A673 (cell line): ENCODE measurements around the gene GRID2. TPM values are rescaled to one million over a fixed set of nuclear protein-coding genes. Genes with fewer than 3 reads are reported as not detected.
"Not testable (repeated sequence)": the region's sequence is repeated elsewhere in the genome, so short reads cannot be mapped to it uniquely, and the experiment has no call there.

Experiments used
- BruUV-seq: library from RNA; stranded (reverse); fragments of 400-500 nt; replicated peaks from 2 replicates; lab custom pipeline; 2021; lab: Mats Ljungman, UMichigan
- CTCF ChIA-PET: fragments of 300-600 bp; sonication (Branson Sonifier 250); formaldehyde crosslinking; loops from one replicate; lab custom pipeline; 2022; ENCODE audit warnings: antibody characterized with exemption; lab: Charles Lee
- POLR2A ChIA-PET: fragments of 300-600 bp; sonication (Branson Sonifier 250); formaldehyde crosslinking; loops from one replicate; lab custom pipeline; 2022; ENCODE audit warnings: antibody characterized with exemption; ENCODE audit not compliant: low non-redundant PET; lab: Charles Lee
- DNase-seq: peaks from one replicate; pipeline ENCODE4 v3.0.0-alpha.2; 2015; ENCODE audit warnings: low spot score
- H3K27ac ChIP-seq: fragments of 200-600 bp; sonication (generic); 2 replicates; pipeline ENCODE4 v1.5.1; 2016; ENCODE audit warnings: mixed run types, low read depth, mild to moderate bottlenecking, mixed read lengths, antibody characterized with exemption, low read length; ENCODE audit not compliant: poor library complexity, severe bottlenecking
- H3K27me3 ChIP-seq: fragments of 200-600 bp; sonication (generic); replicated peaks from 2 replicates; pipeline ENCODE4 v1.6.1; 2017; ENCODE audit warnings: mixed run types, low read depth, mild to moderate bottlenecking, mixed read lengths, antibody characterized with exemption, low read length; ENCODE audit not compliant: insufficient read depth, poor library complexity
- H3K36me3 ChIP-seq: fragments of 200-600 bp; sonication (generic); 2 replicates; pipeline ENCODE4 v1.6.1; 2016; ENCODE audit warnings: mixed run types, mild to moderate bottlenecking, mixed read lengths, antibody characterized with exemption, low read length; ENCODE audit not compliant: insufficient read depth, poor library complexity, severe bottlenecking
- H3K4me1 ChIP-seq: fragments of 200-600 bp; sonication (generic); 2 replicates; pipeline ENCODE4 v1.6.1; 2017; ENCODE audit warnings: mixed run types, mild to moderate bottlenecking, mixed read lengths, antibody characterized with exemption, low read length; ENCODE audit not compliant: insufficient read depth, poor library complexity, severe bottlenecking
- H3K4me3 ChIP-seq: fragments of 200-600 bp; sonication (generic); 2 replicates; pipeline ENCODE4 v1.5.1; 2016; ENCODE audit warnings: low read depth, mixed run types, mild to moderate bottlenecking, mixed read lengths, low read length; ENCODE audit not compliant: poor library complexity, severe bottlenecking
- H3K9me3 ChIP-seq: fragments of 200-600 bp; sonication (generic); 2 replicates; pipeline ENCODE4 v1.6.1; 2016; ENCODE audit warnings: mixed run types, low read depth, mild to moderate bottlenecking, mixed read lengths, antibody characterized with exemption, low read length; ENCODE audit not compliant: poor library complexity, severe bottlenecking
- EZH2 ChIP-seq: fragments of 200-600 bp; sonication (generic); IDR thresholded peaks from 2 replicates; pipeline ENCODE4 v1.6.1; 2017; ENCODE audit warnings: borderline replicate concordance, low read depth, mild to moderate bottlenecking, mixed read lengths, antibody characterized with exemption, low read length; ENCODE audit not compliant: poor library complexity, severe bottlenecking
- intact Hi-C: fragments of 100-400 bp; cut with micrococcal nuclease; formaldehyde crosslinking; loops from one replicate; pipeline ENCODE4 v1.10.0; 2022; ENCODE audit not compliant: unreplicated experiment
- total RNA-seq: library from RNA; stranded (reverse); gene quantifications from 2 replicates; pipeline ENCODE4 v1.2.3, GENCODE V29; 2021
- TF ChIP-seq, protein P1 (sequence below): fragments of 300-800, 200-600 bp; sonication (generic); conservative IDR thresholded peaks from 2 replicates; pipeline ENCODE4 v1.5.1; 2017; ENCODE audit warnings: low read depth, mild to moderate bottlenecking, antibody characterized with exemption, low read length, moderate library complexity, mixed read lengths

Gene GRID2
- total RNA-seq, 1 experiment from 2014 or later = not detected

DNA sequence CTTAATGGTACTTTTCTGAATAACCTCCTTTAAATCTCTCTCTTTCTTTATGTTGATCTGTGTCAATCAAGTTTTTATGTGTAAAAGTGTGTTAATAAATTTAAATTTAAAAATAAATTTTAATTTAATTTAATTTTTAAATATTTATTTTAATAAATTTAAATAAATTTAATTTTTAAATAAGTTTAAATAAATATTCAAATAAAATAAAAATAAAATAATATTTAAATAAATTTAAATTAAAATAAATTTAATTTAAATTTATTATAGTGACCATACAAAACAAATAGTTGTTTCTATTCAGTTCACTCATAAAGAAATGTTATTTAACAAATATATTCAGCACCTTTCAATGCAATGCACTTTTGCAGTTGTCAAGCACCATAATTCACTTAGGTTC, 146.9 kb downstream of the GRID2 start:
- Histone ChIP-seq H3K9me3 (no peaks in the 10 kb centered on the region), H3K4me1 (no peaks in the 10 kb centered on the region), H3K27me3 (no peaks in the 10 kb centered on the region), H3K4me3 (no peak overlapping the region), H3K36me3 (no peaks in the 10 kb centered on the region), H3K27ac (no peak overlapping the region)
- no peak for DNase-seq
- TF ChIP-seq, protein P1, sequence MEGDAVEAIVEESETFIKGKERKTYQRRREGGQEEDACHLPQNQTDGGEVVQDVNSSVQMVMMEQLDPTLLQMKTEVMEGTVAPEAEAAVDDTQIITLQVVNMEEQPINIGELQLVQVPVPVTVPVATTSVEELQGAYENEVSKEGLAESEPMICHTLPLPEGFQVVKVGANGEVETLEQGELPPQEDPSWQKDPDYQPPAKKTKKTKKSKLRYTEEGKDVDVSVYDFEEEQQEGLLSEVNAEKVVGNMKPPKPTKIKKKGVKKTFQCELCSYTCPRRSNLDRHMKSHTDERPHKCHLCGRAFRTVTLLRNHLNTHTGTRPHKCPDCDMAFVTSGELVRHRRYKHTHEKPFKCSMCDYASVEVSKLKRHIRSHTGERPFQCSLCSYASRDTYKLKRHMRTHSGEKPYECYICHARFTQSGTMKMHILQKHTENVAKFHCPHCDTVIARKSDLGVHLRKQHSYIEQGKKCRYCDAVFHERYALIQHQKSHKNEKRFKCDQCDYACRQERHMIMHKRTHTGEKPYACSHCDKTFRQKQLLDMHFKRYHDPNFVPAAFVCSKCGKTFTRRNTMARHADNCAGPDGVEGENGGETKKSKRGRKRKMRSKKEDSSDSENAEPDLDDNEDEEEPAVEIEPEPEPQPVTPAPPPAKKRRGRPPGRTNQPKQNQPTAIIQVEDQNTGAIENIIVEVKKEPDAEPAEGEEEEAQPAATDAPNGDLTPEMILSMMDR = no peak
- no peak for TF ChIP-seq EZH2
- BruUV-seq = no TSS peak
- intact Hi-C loops = no loop called here
- ChIA-PET POLR2A (no interaction called here), CTCF (no interaction called here)

DNA sequence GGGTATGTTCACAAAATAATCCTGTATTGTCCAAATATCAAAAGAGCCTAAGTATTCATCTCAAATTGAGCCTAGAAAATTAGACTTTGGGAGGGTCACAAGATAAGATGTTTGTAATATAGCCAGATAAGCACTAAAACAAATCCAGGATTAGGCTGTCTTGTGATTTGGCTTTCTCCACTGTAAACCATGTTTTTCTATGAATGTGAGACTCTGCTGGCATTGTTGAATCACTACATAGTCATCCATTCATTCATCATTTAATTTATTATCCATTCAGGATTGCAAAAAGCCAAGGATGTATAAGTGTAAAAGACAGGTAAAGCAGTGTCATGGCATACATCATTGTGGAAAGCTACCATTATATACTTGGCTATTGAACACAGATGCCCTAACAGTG, 148.0 kb downstream of the GRID2 start:
- intact Hi-C loops = no loop called here
- POLR2A ChIA-PET = no interaction called here
- TF ChIP-seq, protein P1 = no peak
- TF ChIP-seq EZH2 = no peak
- CTCF ChIA-PET = no interaction called here
- H3K4me1 ChIP-seq = no peaks in the 10 kb centered on the region
- H3K4me3 ChIP-seq = no peak overlapping the region
- no peaks in the 10 kb centered on the region for H3K9me3 ChIP-seq
- BruUV-seq = no TSS peak
- no peak for DNase-seq
- H3K27ac ChIP-seq = no peak overlapping the region
- no peaks in the 10 kb centered on the region for H3K27me3 ChIP-seq
- no peaks in the 10 kb centered on the region for H3K36me3 ChIP-seq

- intact Hi-C loops, H3K4me1 ChIP-seq, H3K27me3 ChIP-seq, CTCF ChIA-PET, H3K9me3 ChIP-seq, DNase-seq, BruUV-seq, H3K36me3 ChIP-seq, H3K27ac ChIP-seq, POLR2A ChIA-PET, H3K4me3 ChIP-seq: not testable (repeated sequence)
Observed at GRCh38 chr4:92452383-92452782, 148.6 kb downstream of the GRID2 start.

DNA sequence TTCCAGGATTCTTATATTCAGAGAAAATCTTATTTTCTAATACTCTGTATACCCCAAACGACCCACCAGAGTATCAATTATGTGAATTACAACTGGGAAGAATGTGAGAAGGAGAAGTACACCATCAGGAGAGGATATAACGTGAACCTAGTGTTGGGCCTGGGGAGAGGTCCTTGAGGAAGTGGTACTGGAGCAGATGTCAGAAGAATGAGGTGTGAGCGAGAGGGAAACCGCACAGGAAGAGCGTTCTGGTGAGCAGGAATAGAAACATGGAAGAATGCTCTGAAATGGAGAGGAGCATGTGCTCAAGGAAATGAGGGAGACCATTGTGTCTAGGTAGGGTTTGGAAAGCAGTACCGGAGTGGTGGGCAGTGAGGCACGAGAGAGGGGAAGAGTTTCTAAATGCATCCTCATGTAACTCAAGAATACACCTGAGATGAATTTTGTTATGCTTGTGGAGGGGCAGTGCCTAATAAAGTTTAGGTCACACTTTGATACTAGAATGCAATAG, 151.6 kb downstream of the GRID2 start:
- H3K4me3 ChIP-seq = no peak overlapping the region

More for the DNA sequence above, 151.6 kb downstream of the GRID2 start:
- POLR2A ChIA-PET = no interaction called here
- BruUV-seq = no TSS peak
- CTCF ChIA-PET = no interaction called here
- Histone ChIP-seq H3K9me3 (no peaks in the 10 kb centered on the region), H3K27me3 (no peaks in the 10 kb centered on the region), H3K36me3 (no peaks in the 10 kb centered on the region), H3K4me1 (no peaks in the 10 kb centered on the region), H3K27ac (no peak overlapping the region)
- DNase-seq = no peak
- TF ChIP-seq, protein P1 = no peak
- no peak for TF ChIP-seq EZH2
- intact Hi-C loops = no loop called here
